Mononuclear cell (primary cell): ENCODE results near the gene SPIRE2. TPM values are rescaled to one million over a fixed set of nuclear protein-coding genes. Genes with fewer than 3 reads are reported as not detected.

Experiments
- H3K27me3 ChIP-seq: 2 replicates; pipeline ENCODE4 v1.6.0; 2011; ENCODE audit warnings: low read length, control low read depth; ENCODE audit not compliant: insufficient read depth
- H3K4me1 ChIP-seq: 2 replicates; pipeline ENCODE4 v1.5.1; 2011; ENCODE audit warnings: mild to moderate bottlenecking, low read length, control low read depth; ENCODE audit not compliant: insufficient read depth
- H3K4me3 ChIP-seq: 2 replicates; pipeline ENCODE4 v1.5.1; 2011; ENCODE audit warnings: mild to moderate bottlenecking, low read length, moderate library complexity
- H3K9me3 ChIP-seq: 2 replicates; pipeline ENCODE4 v1.5.1; 2011; ENCODE audit warnings: low read depth, mild to moderate bottlenecking, control low read depth, low read length
- total RNA-seq: library from RNA; depleted of rRNA; stranded (reverse); fragments of >200 nt; gene quantifications from one replicate; pipeline ENCODE4 v1.2.3, GENCODE V29; 2012

SPIRE2 gene
- total RNA-seq, 1 donor = 0.10 TPM

DNA sequence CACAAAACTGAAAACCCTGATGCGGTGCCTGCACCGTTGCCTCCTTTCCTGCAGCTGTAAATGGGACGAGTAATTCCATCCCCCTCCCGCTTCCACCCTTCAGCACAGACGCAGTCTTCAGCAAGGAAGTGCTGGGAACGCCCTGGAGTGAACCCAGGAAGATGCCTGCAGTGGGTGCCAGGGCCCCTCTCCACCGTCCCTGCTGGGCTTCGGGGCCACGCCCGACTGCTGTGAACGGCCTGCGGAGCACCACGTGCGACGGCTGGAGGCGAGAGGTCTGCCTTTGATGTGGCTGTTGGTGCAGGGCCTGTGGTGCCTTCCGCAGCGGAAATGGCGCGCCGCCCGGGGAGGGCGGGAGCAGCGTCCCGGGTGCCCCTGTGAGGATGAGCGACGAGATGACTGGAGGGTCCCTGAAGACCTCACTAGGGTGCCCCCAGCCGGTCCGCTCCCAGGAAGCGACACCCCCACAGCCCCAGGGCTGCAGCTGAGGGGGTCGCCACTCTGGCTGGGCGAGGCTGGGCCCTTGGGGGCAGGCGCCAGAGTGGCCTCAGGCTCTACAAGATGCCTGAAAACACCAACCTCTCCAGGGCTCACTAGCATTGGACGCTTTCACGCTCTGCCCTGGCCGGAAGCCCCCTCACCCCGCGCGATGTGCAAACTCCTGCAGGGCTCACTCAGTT is 89.6 kb downstream of the SPIRE2 start:
- H3K4me3 ChIP-seq = no peak overlapping the region
- peaks cover 23% of the 10 kb centered on the region for H3K27me3 ChIP-seq
- H3K9me3 ChIP-seq = no peaks in the 10 kb centered on the region
- H3K4me1 ChIP-seq = peaks cover 42% of the 10 kb centered on the region

DNA sequence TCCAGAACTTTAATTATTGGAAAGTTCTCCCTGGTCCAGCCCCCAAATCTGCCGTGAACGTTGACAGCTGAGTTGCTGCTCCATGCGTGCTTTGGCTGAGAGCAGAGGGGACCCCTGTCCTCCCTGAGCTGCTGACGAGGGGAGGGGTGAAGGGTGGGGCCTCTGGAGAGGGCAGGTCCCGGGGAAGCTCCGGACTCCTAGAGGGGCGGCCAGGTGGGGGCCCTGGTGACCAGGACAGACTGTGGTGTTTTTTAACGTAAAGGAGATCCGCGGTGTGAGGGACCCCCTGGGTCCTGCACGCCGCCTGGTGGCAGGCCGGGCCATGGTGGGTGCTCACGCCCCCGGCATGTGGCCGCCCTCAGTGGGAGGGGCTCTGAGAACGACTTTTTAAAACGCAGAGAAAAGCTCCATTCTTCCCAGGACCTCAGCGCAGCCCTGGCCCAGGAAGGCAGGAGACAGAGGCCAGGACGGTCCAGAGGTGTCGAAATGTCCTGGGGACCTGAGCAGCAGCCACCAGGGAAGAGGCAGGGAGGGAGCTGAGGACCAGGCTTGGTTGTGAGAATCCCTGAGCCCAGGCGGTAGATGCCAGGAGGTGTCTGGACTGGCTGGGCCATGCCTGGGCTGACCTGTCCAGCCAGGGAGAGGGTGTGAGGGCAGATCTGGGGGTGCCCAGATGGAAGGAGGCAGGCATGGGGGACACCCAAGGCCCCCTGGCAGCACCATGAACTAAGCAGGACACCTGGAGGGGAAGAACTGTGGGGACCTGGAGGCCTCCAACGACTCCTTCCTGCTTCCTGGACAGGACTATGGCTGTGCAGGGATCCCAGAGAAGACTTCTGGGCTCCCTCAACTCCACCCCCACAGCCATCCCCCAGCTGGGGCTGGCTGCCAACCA is 90.4 kb downstream of the SPIRE2 start, which contains the start of gene MC1R:
Gene MC1R (plus strand): TSS at position 410 of the 895 bp plus-strand sequence. CDS start 397 bp downstream, at position 807.
- peaks cover 47% of the 10 kb centered on the region for H3K4me1 ChIP-seq
- H3K9me3 ChIP-seq = no peaks in the 10 kb centered on the region
- H3K4me3 ChIP-seq = no peak within 1 kb of the TSS
- H3K27me3 ChIP-seq = peaks cover 23% of the 10 kb centered on the region

DNA sequence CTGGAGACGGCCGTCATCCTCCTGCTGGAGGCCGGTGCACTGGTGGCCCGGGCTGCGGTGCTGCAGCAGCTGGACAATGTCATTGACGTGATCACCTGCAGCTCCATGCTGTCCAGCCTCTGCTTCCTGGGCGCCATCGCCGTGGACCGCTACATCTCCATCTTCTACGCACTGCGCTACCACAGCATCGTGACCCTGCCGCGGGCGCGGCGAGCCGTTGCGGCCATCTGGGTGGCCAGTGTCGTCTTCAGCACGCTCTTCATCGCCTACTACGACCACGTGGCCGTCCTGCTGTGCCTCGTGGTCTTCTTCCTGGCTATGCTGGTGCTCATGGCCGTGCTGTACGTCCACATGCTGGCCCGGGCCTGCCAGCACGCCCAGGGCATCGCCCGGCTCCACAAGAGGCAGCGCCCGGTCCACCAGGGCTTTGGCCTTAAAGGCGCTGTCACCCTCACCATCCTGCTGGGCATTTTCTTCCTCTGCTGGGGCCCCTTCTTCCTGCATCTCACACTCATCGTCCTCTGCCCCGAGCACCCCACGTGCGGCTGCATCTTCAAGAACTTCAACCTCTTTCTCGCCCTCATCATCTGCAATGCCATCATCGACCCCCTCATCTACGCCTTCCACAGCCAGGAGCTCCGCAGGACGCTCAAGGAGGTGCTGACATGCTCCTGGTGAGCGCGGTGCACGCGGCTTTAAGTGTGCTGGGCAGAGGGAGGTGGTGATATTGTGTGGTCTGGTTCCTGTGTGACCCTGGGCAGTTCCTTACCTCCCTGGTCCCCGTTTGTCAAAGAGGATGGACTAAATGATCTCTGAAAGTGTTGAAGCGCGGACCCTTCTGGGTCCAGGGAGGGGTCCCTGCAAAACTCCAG is 91.5 kb downstream of the SPIRE2 start:
- H3K27me3 ChIP-seq = peaks cover 34% of the 10 kb centered on the region
- H3K4me1 ChIP-seq = peaks cover 56% of the 10 kb centered on the region
- no peak overlapping the region for H3K4me3 ChIP-seq
- no peaks in the 10 kb centered on the region for H3K9me3 ChIP-seq

DNA sequence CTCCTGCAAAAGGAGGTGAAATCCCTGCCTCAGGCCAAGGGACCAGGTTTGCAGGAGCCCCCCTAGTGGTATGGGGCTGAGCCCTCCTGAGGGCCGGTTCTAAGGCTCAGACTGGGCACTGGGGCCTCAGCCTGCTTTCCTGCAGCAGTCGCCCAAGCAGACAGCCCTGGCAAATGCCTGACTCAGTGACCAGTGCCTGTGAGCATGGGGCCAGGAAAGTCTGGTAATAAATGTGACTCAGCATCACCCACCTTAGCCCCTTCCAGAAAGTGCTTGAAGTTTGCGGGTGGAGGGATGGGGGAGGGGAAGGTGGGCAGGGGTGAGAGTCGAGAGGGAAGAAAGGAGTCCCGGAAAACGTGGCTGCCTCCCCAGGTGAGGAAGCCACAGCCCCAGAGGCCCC is 92.4 kb downstream of the SPIRE2 start:
- peaks cover 61% of the 10 kb centered on the region for H3K4me1 ChIP-seq
- no peak overlapping the region for H3K4me3 ChIP-seq
- no peaks in the 10 kb centered on the region for H3K9me3 ChIP-seq
- H3K27me3 ChIP-seq = peaks cover 43% of the 10 kb centered on the region

Other genes starting within 250 kb of the SPIRE2 start
- not detected for gene DPEP1, start 214.8 kb upstream of the SPIRE2 start, total RNA-seq
- gene CHMP1A, start 170.8 kb upstream of the SPIRE2 start, total RNA-seq = 33.5 TPM
- 1.3 TPM for gene SPATA33, start 170.6 kb upstream of the SPIRE2 start, total RNA-seq
- gene CDK10, start 141.8 kb upstream of the SPIRE2 start, total RNA-seq = 12.7 TPM
- gene SPATA2L, start 126.8 kb upstream of the SPIRE2 start, total RNA-seq = 10.6 TPM
- gene VPS9D1, start 107.6 kb upstream of the SPIRE2 start, total RNA-seq = 5.2 TPM
- gene ZNF276, start 106.9 kb upstream of the SPIRE2 start, total RNA-seq = 48.9 TPM
- 2.9 TPM for gene FANCA, start 11.8 kb upstream of the SPIRE2 start, total RNA-seq
- gene TCF25, start 45.1 kb downstream of the SPIRE2 start, total RNA-seq = 148 TPM
- 2.7 TPM for gene MC1R, start 90.4 kb downstream of the SPIRE2 start, total RNA-seq
- gene TUBB3, start 94.9 kb downstream of the SPIRE2 start, total RNA-seq = 0.21 TPM
- gene DEF8, start 120.3 kb downstream of the SPIRE2 start, total RNA-seq = 46.9 TPM
- gene DBNDD1, start 191.0 kb downstream of the SPIRE2 start, total RNA-seq = 1.8 TPM
- not detected for gene PRDM7, start 248.9 kb downstream of the SPIRE2 start, total RNA-seq